GM21515 (cell line): ENCODE measurements around the gene ERFE.

ENCODE experiments used
- ATAC-seq: cut with Tn5 transposase; IDR thresholded peaks from one replicate; pipeline ENCODE4 v1.9.1; 2021; ENCODE audit not compliant: unreplicated experiment

The ERFE gene

GRCh38 chr2:238202326-238203093 is 43.7 kb downstream of the ERFE start:
- ATAC-seq: no peak

DNA sequence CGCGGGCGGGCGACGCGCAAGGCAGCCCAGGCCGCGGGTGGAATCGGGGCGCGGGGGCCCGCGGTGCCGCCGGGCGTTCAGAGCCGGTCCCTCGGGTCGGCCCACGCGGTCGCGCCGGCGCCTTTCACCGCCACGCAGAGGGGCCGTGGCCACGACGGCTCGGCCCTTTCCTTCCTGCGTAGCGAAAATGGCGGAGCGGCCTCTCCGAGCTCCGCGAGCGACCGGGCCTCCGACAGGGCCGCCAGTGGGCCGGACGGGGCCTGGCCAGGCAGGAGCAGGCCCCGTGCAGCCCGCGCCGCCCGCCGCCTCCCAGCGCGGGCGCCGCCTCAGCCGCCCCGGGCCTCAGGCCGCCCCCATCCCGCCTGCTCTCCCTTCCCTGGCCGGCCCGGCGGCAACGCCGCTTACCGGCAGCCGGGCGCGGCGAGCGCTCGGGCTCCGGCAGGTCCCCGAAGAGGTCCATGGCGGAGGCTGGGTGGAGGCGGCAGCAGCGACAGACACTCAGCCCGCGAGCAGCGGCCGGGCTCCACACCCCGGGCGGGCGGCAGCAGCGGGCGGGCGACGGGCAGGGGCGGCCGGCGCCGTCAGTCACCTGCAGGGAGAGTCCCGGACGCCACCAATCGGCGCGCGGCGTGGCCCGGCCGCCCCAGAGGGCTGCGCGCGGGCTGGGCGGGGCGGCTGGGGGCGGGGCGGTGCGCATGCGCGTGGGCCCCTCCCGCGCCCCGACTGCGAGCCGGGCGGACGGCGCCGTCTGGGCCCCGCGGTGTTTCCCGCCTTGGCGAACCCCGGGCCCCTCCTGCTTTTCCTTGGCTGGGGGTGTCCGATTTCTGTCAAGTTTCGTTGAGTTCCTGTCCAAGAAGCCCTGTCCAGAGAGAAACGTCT is 44.6 kb downstream of the ERFE start, which contains the start of gene ILKAP:
Gene ILKAP (minus strand): TSS at position 602 of the 879 bp plus-strand sequence. CDS start 142 bp downstream, at position 460.
- ATAC-seq: peak; percentile 95

DNA sequence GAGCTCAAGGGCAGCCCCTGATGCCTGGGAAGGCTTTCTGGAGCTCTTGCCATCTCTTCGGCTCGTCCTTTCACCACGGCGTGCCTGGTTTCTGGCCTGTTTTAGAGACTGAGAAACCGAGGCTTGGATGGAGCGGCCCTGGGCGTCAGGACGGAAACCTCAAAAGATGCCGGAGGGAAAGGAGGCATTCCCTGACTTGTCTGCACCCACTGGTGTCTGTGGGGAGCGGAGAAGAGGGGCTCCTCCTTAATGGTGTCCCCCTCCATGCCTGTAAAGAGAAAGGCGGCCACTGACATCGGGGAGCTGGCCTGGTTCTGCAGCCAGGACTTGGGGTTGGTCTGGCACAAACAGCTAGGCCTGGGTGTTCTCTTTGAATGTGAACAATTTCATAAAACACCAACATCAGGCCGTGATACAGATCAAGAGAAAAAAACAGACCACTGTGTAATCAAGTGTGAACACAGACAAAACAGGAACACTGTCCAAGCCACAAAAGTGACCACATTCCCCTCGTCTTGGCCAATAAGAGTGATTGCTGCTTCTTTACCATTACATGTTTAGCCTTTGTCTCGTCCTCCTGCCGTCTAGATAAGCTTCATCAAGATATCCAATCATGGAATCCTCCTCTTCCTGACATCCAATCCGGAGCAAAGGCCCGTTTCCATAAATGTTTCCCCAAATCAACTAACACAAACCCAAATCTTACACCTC is 45.4 kb downstream of the ERFE start:
- no peak for ATAC-seq

- no peak for ATAC-seq
Observed at GRCh38 chr2:238207006-238207405, 48.2 kb downstream of the ERFE start.

DNA sequence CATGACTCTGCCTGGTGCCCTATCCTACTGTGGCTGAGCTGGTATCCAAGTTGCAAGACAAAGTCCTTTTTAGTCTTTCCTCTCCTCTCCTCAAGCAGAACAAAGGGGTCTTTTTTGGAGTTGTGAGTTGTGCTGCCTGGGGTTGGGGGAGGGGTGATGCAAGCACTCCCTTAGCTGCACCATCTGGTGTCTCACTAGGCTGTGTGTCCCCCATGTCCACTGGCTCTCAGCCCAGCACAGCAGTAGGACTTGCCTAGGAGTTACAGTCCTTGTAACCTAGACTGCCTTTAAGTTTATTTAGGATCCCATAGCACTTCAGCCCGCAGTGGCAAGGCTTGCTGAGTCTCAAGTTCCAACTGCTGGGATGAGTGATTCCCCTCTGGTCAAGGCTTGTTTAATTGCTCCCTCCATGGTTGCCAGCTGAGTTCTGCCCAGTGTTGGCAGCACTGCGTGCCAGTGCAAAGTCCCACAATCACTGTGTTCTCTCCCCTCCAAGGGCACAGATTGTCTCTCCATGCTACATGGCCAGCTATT is 57.9 kb downstream of the ERFE start:
- no peak for ATAC-seq
